ENCODE measurements around the gene ST8SIA6. TPM values are rescaled to one million over a fixed set of nuclear protein-coding genes. Genes with fewer than 3 reads are reported as not detected.

The ST8SIA6 gene
- polyA plus RNA-seq, 1 experiment = not detected

- Histone ChIP-seq H3K4me3 (ENCODE audit: low read depth, low read length) (no peak overlapping the region), H3K36me3 (ENCODE audit: control insufficient read depth, insufficient read depth, low read length) (no peaks in the 10 kb centered on the region), H3K27me3 (ENCODE audit: control insufficient read depth, insufficient read depth, low read length) (peaks cover 4% of the 10 kb centered on the region; the same call in 1 of the 2 replicates)
- ChIA-PET CTCF (no interaction called here), POLR2A (no interaction called here)
- DNase-seq (ENCODE audit: low read depth) = no peak
- no peak for TF ChIP-seq CTCF (IDR thresholded peaks at IDR 0.05; ENCODE audit: insufficient read depth, low read depth, low read length)
Observed at GRCh38 chr10:17357781-17358180, 96.6 kb downstream of the ST8SIA6 start.

- no peak for TF ChIP-seq CTCF (IDR thresholded peaks at IDR 0.05; ENCODE audit: insufficient read depth, low read depth, low read length)
- no peak for DNase-seq (ENCODE audit: low read depth)
- ChIA-PET POLR2A (no interaction called here), CTCF (no interaction called here)
- H3K27me3 ChIP-seq (ENCODE audit: control insufficient read depth, insufficient read depth, low read length) = peaks cover 4% of the 10 kb centered on the region; the same call in 1 of the 2 replicates
- H3K4me3 ChIP-seq (ENCODE audit: low read depth, low read length) = no peak overlapping the region
- no peaks in the 10 kb centered on the region for H3K36me3 ChIP-seq (ENCODE audit: control insufficient read depth, insufficient read depth, low read length)
Observed at GRCh38 chr10:17356820-17357219, 97.6 kb downstream of the ST8SIA6 start.

DNA sequence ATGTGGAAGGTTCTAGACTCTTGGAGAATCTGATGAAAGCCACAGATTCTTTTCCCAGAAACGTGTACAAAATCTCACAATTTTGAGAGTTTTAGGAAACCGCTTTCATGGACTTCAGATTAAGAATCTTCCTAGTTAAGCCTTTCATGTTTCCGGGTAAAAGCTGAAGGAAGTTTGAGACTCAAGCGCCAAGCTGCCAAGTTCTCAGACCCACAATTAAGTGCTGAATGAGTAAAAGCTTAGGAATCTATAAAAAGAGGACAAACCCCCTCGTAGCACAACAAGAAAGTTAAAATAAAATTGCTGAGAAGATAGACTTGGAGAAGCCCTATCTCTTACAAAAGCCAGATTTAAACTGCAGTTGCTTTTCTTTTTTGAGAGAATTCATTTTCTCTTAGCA is 99.6 kb downstream of the ST8SIA6 start:
- TF ChIP-seq CTCF (IDR thresholded peaks at IDR 0.05; ENCODE audit: insufficient read depth, low read depth, low read length) = no peak
- ChIA-PET POLR2A (no interaction called here), CTCF (no interaction called here)
- no peak overlapping the region for H3K4me3 ChIP-seq (ENCODE audit: low read depth, low read length)
- H3K27me3 ChIP-seq (ENCODE audit: control insufficient read depth, insufficient read depth, low read length) = peaks cover 4% of the 10 kb centered on the region; the same call in 1 of the 2 replicates
- H3K36me3 ChIP-seq (ENCODE audit: control insufficient read depth, insufficient read depth, low read length) = no peaks in the 10 kb centered on the region
- DNase-seq (ENCODE audit: low read depth) = no peak

DNA sequence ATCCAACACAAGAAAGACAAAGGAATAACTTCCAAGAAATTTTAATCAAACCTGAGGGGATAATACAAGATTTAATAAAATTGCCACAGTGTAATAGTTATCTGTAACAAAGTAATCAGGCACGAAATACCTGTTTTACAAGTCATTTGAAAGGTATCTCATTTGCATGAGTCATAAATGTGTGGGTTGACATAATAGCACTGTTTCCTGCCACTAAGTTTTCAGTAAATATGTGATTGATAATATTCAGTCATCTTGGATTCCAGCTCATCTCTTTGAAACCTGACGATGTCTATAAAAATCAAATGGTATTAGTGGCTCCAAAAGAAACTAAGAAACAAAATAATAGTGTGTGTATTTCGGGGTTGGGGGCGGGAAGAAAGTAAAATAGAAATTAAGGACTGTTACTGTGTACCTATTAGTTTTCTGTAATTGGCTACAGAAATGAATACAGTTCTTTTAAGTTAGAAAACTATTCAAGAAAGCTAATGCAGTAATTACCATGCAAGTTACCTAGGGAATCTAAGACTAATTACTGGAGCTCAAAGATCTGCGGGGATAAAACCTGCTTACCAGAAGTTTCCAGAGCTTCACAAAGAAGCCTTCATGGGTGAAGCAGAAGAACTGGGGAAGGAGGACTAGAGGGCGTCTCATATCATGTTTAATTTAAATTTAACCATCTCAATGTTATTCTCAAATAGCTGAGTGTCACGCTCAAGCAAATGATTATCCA is 100.7 kb downstream of the ST8SIA6 start:
- DNase-seq (ENCODE audit: low read depth) = no peak
- POLR2A ChIA-PET = no interaction called here
- no peak for TF ChIP-seq CTCF (IDR thresholded peaks at IDR 0.05; ENCODE audit: insufficient read depth, low read depth, low read length)
- H3K36me3 ChIP-seq (ENCODE audit: control insufficient read depth, insufficient read depth, low read length) = no peaks in the 10 kb centered on the region
- no peak overlapping the region for H3K4me3 ChIP-seq (ENCODE audit: low read depth, low read length)
- H3K27me3 ChIP-seq (ENCODE audit: control insufficient read depth, insufficient read depth, low read length) = peaks cover 3% of the 10 kb centered on the region; the same call in 1 of the 2 replicates
- CTCF ChIA-PET = interaction anchor here (1.3 kb wide), 1 partner anchor 22 kb away, joined by 4 read pairs; no protein-coding TSS in a partner anchor

- TF ChIP-seq CTCF (IDR thresholded peaks at IDR 0.05; ENCODE audit: insufficient read depth, low read depth, low read length) = no peak
- no peaks in the 10 kb centered on the region for H3K36me3 ChIP-seq (ENCODE audit: control insufficient read depth, insufficient read depth, low read length)
- ChIA-PET CTCF (interaction anchor here (1.1 to 1.3 kb wide), 2 partner anchors 11 to 23 kb away, joined by 3 to 4 read pairs; no protein-coding TSS in a partner anchor), POLR2A (no interaction called here)
- DNase-seq (ENCODE audit: low read depth) = no peak
- H3K27me3 ChIP-seq (ENCODE audit: control insufficient read depth, insufficient read depth, low read length) = no peaks in the 10 kb centered on the region
- no peak overlapping the region for H3K4me3 ChIP-seq (ENCODE audit: low read depth, low read length)
Observed at GRCh38 chr10:17352583-17352982, 101.8 kb downstream of the ST8SIA6 start.

Measured in BJ (cell line).